PC-9 (cell line): ENCODE measurements around the gene HTT-AS. TPM values are rescaled to one million over a fixed set of nuclear protein-coding genes. Genes with fewer than 3 reads are reported as not detected.
A peak's percentile ranks its signal among the peaks of the same experiment; 100 is the strongest.

Experiments
- BruUV-seq: library from RNA; stranded (reverse); fragments of 400-500 nt; replicated peaks from 2 replicates; lab custom pipeline; 2021; lab: Mats Ljungman, UMichigan
- CTCF ChIA-PET: fragments of 300-600 bp; sonication (Branson Sonifier 250); formaldehyde crosslinking; loops from one replicate; lab custom pipeline; 2022; ENCODE audit warnings: antibody characterized with exemption; lab: Charles Lee
- POLR2A ChIA-PET: fragments of 300-600 bp; sonication (Branson Sonifier 250); formaldehyde crosslinking; loops from one replicate; lab custom pipeline; 2022; ENCODE audit warnings: antibody characterized with exemption; ENCODE audit not compliant: unreplicated experiment; lab: Charles Lee
- DNase-seq, 2 experiments: peaks; one replicate each; pipeline versions ENCODE4 v3.0.0 to v3.0.0-alpha.2; 2015 to 2022; ENCODE audit warnings: mixed read lengths in 1 of 2
- H2AFZ ChIP-seq: fragments of 200-600 bp; sonication (generic); 2 replicates; pipeline ENCODE4 v1.8.1; 2017; ENCODE audit warnings: antibody characterized with exemption
- H3F3A ChIP-seq: fragments of 200-600 bp; sonication (generic); 2 replicates; pipeline ENCODE4 v1.8.1; 2017; ENCODE audit warnings: antibody characterized with exemption, mild to moderate bottlenecking, low read depth; ENCODE audit not compliant: insufficient read depth
- H3K27ac ChIP-seq: fragments of 200-600 bp; sonication (generic); 2 replicates; pipeline ENCODE4 v1.6.1; 2016; ENCODE audit warnings: mixed run types
- H3K27me3 ChIP-seq: fragments of 200-600 bp; sonication (generic); 2 replicates; pipeline ENCODE4 v1.6.1; 2016; ENCODE audit warnings: low read depth, mixed run types; ENCODE audit not compliant: insufficient read depth
- H3K36me3 ChIP-seq: fragments of 200-600 bp; sonication (generic); 2 replicates; pipeline ENCODE4 v1.6.1; 2016; ENCODE audit warnings: low read depth, mixed run types
- H3K4me1 ChIP-seq: fragments of 200-600 bp; sonication (generic); replicated peaks from 2 replicates; pipeline ENCODE4 v1.6.1; 2016; ENCODE audit warnings: mixed run types; ENCODE audit not compliant: insufficient read depth
- H3K4me2 ChIP-seq: fragments of 200-600 bp; sonication (generic); 2 replicates; pipeline ENCODE4 v1.6.1; 2017; ENCODE audit warnings: mixed run types
- H3K4me3 ChIP-seq: fragments of 200-600 bp; sonication (generic); 2 replicates; pipeline ENCODE4 v1.6.1; 2016; ENCODE audit warnings: mixed run types
- H3K79me2 ChIP-seq: fragments of 200-600 bp; sonication (generic); 2 replicates; pipeline ENCODE4 v1.6.1; 2017; ENCODE audit warnings: low read depth, mixed run types
- H3K9me2 ChIP-seq: fragments of 200-600 bp; sonication (generic); 2 replicates; pipeline ENCODE4 v1.8.1; 2017; ENCODE audit warnings: mild to moderate bottlenecking; ENCODE audit not compliant: insufficient read depth
- H3K9me3 ChIP-seq: fragments of 200-600 bp; sonication (generic); 2 replicates; pipeline ENCODE4 v1.8.1; 2016; ENCODE audit warnings: low read depth; ENCODE audit not compliant: insufficient read depth
- H4K20me1 ChIP-seq: fragments of 200-600 bp; sonication (generic); 2 replicates; pipeline ENCODE4 v1.8.1; 2017; ENCODE audit not compliant: insufficient read depth
- EZH2 ChIP-seq: fragments of 200-600 bp; sonication (generic); IDR thresholded peaks from 2 replicates; pipeline ENCODE4 v1.8.0; 2017; ENCODE audit warnings: antibody characterized with exemption, low read depth
- intact Hi-C: fragments of 100-400 bp; cut with micrococcal nuclease; formaldehyde crosslinking; loops from one replicate; pipeline ENCODE4 v1.10.0; 2022; ENCODE audit not compliant: unreplicated experiment
- total RNA-seq: library from RNA; stranded (reverse); gene quantifications from 2 replicates; pipeline ENCODE4 v1.2.3, GENCODE V29; 2021
- TF ChIP-seq, protein P1 (sequence below): fragments of 200-600 bp; sonication (generic); conservative IDR thresholded peaks from 2 replicates; pipeline ENCODE4 v1.6.1; 2017; ENCODE audit warnings: mixed run types, antibody characterized with exemption, mild to moderate bottlenecking, moderate library complexity

The HTT-AS gene
- total RNA-seq, 1 experiment from 2014 or later: not detected

DNA sequence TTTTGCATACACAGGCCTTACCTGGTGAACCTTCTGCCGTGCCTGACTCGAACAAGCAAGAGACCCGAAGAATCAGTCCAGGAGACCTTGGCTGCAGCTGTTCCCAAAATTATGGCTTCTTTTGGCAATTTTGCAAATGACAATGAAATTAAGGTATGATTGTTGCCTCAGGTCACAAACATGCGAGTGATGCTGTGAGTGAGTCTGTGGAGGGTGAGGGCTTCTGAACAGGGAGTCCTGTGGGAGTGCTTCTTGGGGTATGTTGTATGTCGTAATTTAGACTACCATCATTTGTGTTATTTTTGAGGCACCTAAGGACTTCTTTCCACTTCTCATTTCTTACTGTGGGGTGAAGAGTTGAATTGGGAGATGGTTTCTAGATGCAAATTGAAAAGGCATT is 32.9 kb upstream of the HTT-AS start:
- H3K4me1 ChIP-seq: peaks cover 6% of the 10 kb centered on the region; the same call in 1 of the 2 replicates
- BruUV-seq: no TSS peak
- H2AFZ ChIP-seq: no peak overlapping the region
- peaks cover 5% of the 10 kb centered on the region for H3F3A ChIP-seq
- H3K9me2 ChIP-seq: no peaks in the 10 kb centered on the region
- H3K27ac ChIP-seq: no peak overlapping the region
- H3K79me2 ChIP-seq: no peaks in the 10 kb centered on the region
- no peak for DNase-seq
- TF ChIP-seq, protein P1, sequence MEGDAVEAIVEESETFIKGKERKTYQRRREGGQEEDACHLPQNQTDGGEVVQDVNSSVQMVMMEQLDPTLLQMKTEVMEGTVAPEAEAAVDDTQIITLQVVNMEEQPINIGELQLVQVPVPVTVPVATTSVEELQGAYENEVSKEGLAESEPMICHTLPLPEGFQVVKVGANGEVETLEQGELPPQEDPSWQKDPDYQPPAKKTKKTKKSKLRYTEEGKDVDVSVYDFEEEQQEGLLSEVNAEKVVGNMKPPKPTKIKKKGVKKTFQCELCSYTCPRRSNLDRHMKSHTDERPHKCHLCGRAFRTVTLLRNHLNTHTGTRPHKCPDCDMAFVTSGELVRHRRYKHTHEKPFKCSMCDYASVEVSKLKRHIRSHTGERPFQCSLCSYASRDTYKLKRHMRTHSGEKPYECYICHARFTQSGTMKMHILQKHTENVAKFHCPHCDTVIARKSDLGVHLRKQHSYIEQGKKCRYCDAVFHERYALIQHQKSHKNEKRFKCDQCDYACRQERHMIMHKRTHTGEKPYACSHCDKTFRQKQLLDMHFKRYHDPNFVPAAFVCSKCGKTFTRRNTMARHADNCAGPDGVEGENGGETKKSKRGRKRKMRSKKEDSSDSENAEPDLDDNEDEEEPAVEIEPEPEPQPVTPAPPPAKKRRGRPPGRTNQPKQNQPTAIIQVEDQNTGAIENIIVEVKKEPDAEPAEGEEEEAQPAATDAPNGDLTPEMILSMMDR: no peak
- no peak for TF ChIP-seq EZH2
- no peak overlapping the region for H3K4me3 ChIP-seq
- H3K4me2 ChIP-seq: no peak overlapping the region
- H4K20me1 ChIP-seq: peaks cover 3% of the 10 kb centered on the region; the same call in 1 of the 2 replicates
- CTCF ChIA-PET: interaction anchor here (0.6 to 1.0 kb wide), 4 partner anchors 9 to 442 kb away, joined by 3 to 6 read pairs (median 4); no protein-coding TSS in a partner anchor
- H3K9me3 ChIP-seq: no peaks in the 10 kb centered on the region
- intact Hi-C loops: no loop called here
- 0 out of 2 replicates have a peak, but pooled peaks cover 7% of the 10 kb centered on the region for H3K36me3 ChIP-seq
- no peaks in the 10 kb centered on the region for H3K27me3 ChIP-seq
- POLR2A ChIA-PET: interaction anchor here (0.7 kb wide), 1 partner anchor 144 kb away, joined by 3 read pairs; the partner anchor contains the start of gene GRK4

DNA sequence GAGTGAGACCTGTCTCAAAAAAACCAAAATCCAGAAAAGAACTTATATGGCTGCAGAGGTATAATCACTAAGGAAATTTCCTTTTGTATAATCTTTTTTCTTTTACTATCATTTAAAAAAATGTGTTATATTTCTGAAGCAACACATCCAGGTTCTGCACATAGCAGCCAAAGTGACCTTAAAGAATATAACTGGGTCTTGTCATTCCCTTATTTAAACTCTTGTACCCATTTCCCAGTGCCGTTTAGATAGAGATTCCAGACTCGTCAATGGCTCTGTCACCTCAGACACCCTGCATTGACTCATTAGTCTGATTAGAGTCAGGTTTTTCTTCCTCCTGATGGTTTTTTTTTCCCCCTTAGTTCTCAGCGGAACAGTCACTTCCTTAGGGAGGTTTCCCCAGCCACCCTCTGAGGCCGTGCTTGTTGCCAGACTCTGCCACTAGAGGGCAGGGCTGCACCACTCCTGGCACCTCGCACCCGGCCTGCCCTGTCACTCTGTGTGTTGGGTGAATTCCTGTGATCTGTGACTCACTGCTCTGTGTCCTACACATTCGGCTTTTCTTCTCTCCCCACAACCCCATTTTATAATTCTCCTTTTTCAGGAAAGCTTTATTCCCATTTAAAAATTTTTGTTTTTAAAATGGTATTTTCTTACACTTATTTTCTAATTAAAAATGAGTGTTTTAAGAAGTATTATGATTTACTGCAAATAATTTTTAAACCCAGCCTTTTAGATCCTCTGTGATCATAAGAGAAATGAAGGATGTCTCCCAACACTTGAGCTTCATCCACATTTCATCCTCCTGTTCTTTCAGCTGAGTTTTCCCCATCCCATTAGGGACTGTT is 32.2 kb upstream of the HTT-AS start:
- Histone ChIP-seq H3K27ac (no peak overlapping the region), H3K9me2 (no peaks in the 10 kb centered on the region), H3K4me2 (no peak overlapping the region), H3K4me3 (no peak overlapping the region), H2AFZ (no peak overlapping the region), H3F3A (peaks cover 5% of the 10 kb centered on the region), H3K79me2 (no peaks in the 10 kb centered on the region), H3K4me1 (peaks cover 6% of the 10 kb centered on the region; the same call in 1 of the 2 replicates), H3K9me3 (no peaks in the 10 kb centered on the region), H4K20me1 (peaks cover 3% of the 10 kb centered on the region; the same call in 1 of the 2 replicates), H3K36me3 (0 out of 2 replicates have a peak, but pooled peaks cover 7% of the 10 kb centered on the region), H3K27me3 (no peaks in the 10 kb centered on the region)
- intact Hi-C loops: loop anchor here (1.0 kb wide), 1 partner anchor 59 kb away; no protein-coding TSS in a partner anchor
- peak; percentile 83 to 92 for DNase-seq
- ChIA-PET CTCF (interaction anchor here (0.6 to 1.0 kb wide), 4 partner anchors 9 to 441 kb away, joined by 3 to 6 read pairs (median 4); no protein-coding TSS in a partner anchor), POLR2A (interaction anchor here (0.7 kb wide), 1 partner anchor 143 kb away, joined by 3 read pairs; the partner anchor contains the start of gene GRK4)
- BruUV-seq: no TSS peak
- TF ChIP-seq, protein P1: peak; percentile 86
- TF ChIP-seq EZH2: no peak

DNA sequence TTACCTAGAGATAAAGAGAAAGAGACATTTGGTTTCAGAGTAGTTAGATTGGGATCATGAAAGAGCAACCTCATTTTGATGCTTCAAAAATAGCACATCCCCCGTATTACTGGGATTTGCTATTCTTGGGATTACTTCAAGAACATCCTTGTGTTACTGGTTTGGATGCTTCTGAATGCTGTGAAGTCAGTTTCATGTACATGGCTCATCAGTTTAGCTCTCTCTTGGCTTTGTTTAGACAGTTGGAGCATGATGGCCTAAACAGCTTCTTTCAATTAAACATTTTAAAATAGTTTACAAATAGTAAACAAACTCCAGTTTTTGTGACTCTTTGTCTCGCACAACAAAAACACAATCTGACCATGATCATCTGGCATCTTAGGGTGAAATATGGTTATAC is 24.0 kb upstream of the HTT-AS start:
- intact Hi-C loops: no loop called here
- Histone ChIP-seq H3K36me3 (no peaks in the 10 kb centered on the region), H3K9me2 (no peaks in the 10 kb centered on the region), H2AFZ (no peak overlapping the region), H4K20me1 (no peaks in the 10 kb centered on the region), H3K27ac (no peak overlapping the region), H3K4me1 (no peaks in the 10 kb centered on the region), H3K9me3 (no peaks in the 10 kb centered on the region), H3F3A (no peaks in the 10 kb centered on the region), H3K79me2 (no peaks in the 10 kb centered on the region), H3K4me2 (no peak overlapping the region), H3K27me3 (no peaks in the 10 kb centered on the region), H3K4me3 (no peak overlapping the region)
- ChIA-PET CTCF (interaction anchor here (1.0 kb wide), 1 partner anchor 8 kb away, joined by 3 read pairs; no protein-coding TSS in a partner anchor), POLR2A (interaction anchor here (0.7 kb wide), 1 partner anchor 396 kb away, joined by 3 read pairs; no protein-coding TSS in a partner anchor)
- no peak for DNase-seq
- TF ChIP-seq, protein P1: no peak
- no peak for TF ChIP-seq EZH2
- BruUV-seq: no TSS peak
